ENCODE measurements around the gene SORCS2. TPM values are rescaled to one million over a fixed set of nuclear protein-coding genes. Genes with fewer than 3 reads are reported as not detected.

The SORCS2 gene
- polyA plus RNA-seq, 1 donor (not counting 4 experiments of a cell fraction or from before 2014, with no cell fraction given): 0.09 TPM

- H3K27ac ChIP-seq (ENCODE audit: control insufficient read depth, insufficient read depth, low read length): no peak overlapping the region
- no peaks in the 10 kb centered on the region for H3K4me1 ChIP-seq (ENCODE audit: control insufficient read depth, extremely low read depth, insufficient read depth, low read length)
- no peak overlapping the region for H3K9ac ChIP-seq (ENCODE audit: control insufficient read depth, extremely low read depth, insufficient read depth, low read length)
- peaks cover 5% of the 10 kb centered on the region for H3K9me3 ChIP-seq (ENCODE audit: control insufficient read depth, low read depth, low read length)
- peaks cover 8% of the 10 kb centered on the region for H3K27me3 ChIP-seq (ENCODE audit: control insufficient read depth, extremely low read depth, insufficient read depth, low read length)
- no peaks in the 10 kb centered on the region for H4K20me1 ChIP-seq (ENCODE audit: control insufficient read depth, extremely low read depth, insufficient read depth, low read length)
- H3K79me2 ChIP-seq (ENCODE audit: control insufficient read depth, insufficient read depth, low read length): no peaks in the 10 kb centered on the region
- no peaks in the 10 kb centered on the region for H3K36me3 ChIP-seq (ENCODE audit: control insufficient read depth in 2 of 2, extremely low read depth in 1 of 2, insufficient read depth in 2 of 2, low read length in 2 of 2)
- no peak overlapping the region for H2AFZ ChIP-seq (ENCODE audit: control insufficient read depth, low read length)
- no peak for FAIRE-seq
- H3K4me2 ChIP-seq (ENCODE audit: control insufficient read depth, extremely low read depth, insufficient read depth, low read depth, low read length): no peak overlapping the region
- dilution Hi-C loops (cut with MboI; ENCODE audit: extremely low pct_ligation_motif_present, low sequenced_read_pairs): no loop called here
- H3K9me1 ChIP-seq (ENCODE audit: control insufficient read depth, extremely low read depth, insufficient read depth, low read length): no peaks in the 10 kb centered on the region
- TF ChIP-seq CTCF (optimal IDR thresholded peaks at IDR 0.05 in 1 of 3, IDR thresholded peaks at IDR 0.05 in 1 of 3, conservative IDR thresholded peaks at IDR 0.05 in 1 of 3; ENCODE audit: extremely low read depth in 1 of 3, insufficient read depth in 2 of 3, low read length in 3 of 3) (no peak), EZH2 (IDR thresholded peaks at IDR 0.05; ENCODE audit: low read length) (no peak)
- no peak for DNase-seq (ENCODE audit: low read depth, low spot score)
- H3K4me3 ChIP-seq (ENCODE audit: control insufficient read depth in 2 of 3, extremely low read depth in 1 of 3, insufficient read depth in 2 of 3, low read depth in 1 of 3, low read length in 3 of 3): no peak overlapping the region
These were observed 191.9 kb downstream of the SORCS2 start for GRCh38 chr4:7384003-7384928.

DNA sequence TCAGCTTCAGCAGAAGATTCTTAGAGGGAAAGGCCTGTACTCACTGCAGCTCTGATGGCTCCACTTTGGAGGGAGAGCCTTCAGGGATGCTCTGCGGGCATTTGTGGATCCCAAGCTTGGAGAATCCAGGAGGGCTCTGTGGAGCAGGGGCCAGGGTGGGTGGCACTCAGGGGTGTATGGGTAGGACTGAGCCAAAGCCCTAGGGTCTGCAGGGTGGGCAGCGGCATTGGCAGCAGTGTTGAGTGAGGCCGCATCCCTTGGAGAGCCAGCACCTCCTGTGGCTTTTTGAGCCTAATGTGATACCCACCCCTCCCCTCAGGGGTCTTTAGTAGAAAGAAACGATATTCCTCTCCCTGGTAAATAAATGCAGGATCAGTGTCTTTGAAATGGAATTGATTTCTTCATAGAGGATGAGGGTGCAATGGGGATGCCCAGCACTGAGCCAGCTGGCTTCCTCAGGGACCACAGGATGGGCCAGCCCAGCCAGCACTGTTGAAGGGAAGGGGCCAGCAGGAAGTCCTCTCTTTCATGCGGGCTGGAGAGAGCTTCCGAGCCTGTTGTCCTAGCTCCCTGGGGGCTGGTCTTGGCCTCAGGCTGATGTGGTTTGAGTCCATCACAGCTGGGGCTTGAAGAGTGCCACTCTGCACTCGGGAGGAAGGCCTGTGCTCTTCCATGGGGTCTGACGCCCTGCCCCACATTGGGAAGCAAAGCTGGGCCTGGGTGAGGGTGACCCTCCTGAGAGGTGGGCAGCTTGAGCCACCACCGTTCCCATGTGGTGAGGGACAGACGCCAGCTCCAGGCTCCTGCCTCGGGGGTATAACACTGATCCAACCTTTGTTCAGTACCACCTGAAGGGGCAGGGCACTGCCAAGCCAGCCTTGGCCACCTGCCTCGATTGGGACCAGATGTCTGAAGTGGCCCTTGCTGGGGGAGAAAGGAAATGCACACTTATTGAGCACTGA is 192.9 kb downstream of the SORCS2 start:
- dilution Hi-C loops (cut with MboI; ENCODE audit: extremely low pct_ligation_motif_present, low sequenced_read_pairs): no loop called here
- Histone ChIP-seq H3K4me1 (ENCODE audit: control insufficient read depth, extremely low read depth, insufficient read depth, low read length) (no peaks in the 10 kb centered on the region), H3K36me3 (ENCODE audit: control insufficient read depth in 2 of 2, extremely low read depth in 1 of 2, insufficient read depth in 2 of 2, low read length in 2 of 2) (no peaks in the 10 kb centered on the region), H2AFZ (ENCODE audit: control insufficient read depth, low read length) (no peak overlapping the region), H3K9ac (ENCODE audit: control insufficient read depth, extremely low read depth, insufficient read depth, low read length) (no peak overlapping the region), H3K27me3 (ENCODE audit: control insufficient read depth, extremely low read depth, insufficient read depth, low read length) (peaks cover 8% of the 10 kb centered on the region), H3K27ac (ENCODE audit: control insufficient read depth, insufficient read depth, low read length) (no peak overlapping the region), H3K79me2 (ENCODE audit: control insufficient read depth, insufficient read depth, low read length) (no peaks in the 10 kb centered on the region), H3K9me3 (ENCODE audit: control insufficient read depth, low read depth, low read length) (peaks cover 5% of the 10 kb centered on the region), H4K20me1 (ENCODE audit: control insufficient read depth, extremely low read depth, insufficient read depth, low read length) (no peaks in the 10 kb centered on the region), H3K4me2 (ENCODE audit: control insufficient read depth, extremely low read depth, insufficient read depth, low read depth, low read length) (no peak overlapping the region), H3K9me1 (ENCODE audit: control insufficient read depth, extremely low read depth, insufficient read depth, low read length) (no peaks in the 10 kb centered on the region), H3K4me3 (ENCODE audit: control insufficient read depth in 2 of 3, extremely low read depth in 1 of 3, insufficient read depth in 2 of 3, low read depth in 1 of 3, low read length in 3 of 3) (no peak overlapping the region)
- no peak for DNase-seq (ENCODE audit: low read depth, low spot score)
- FAIRE-seq: no peak
- TF ChIP-seq CTCF (optimal IDR thresholded peaks at IDR 0.05 in 1 of 3, IDR thresholded peaks at IDR 0.05 in 1 of 3, conservative IDR thresholded peaks at IDR 0.05 in 1 of 3; ENCODE audit: extremely low read depth in 1 of 3, insufficient read depth in 2 of 3, low read length in 3 of 3): no peak
- TF ChIP-seq EZH2 (IDR thresholded peaks at IDR 0.05; ENCODE audit: low read length): no peak

All from keratinocyte (primary cell).